Fibroblast of lung (primary cell): ENCODE data around the gene PIM1. TPM values are rescaled to one million over a fixed set of nuclear protein-coding genes. Genes with fewer than 3 reads are reported as not detected.

Experiments
- DNase-seq, 2 donors: peaks; one replicate each; pipeline versions ENCODE4 v3.0.0 to v3.0.0-alpha.2; 2010; ENCODE audit warnings: low read depth in 2 of 2
- H2AFZ ChIP-seq: 2 replicates; pipeline ENCODE4 v1.5.1; 2012; ENCODE audit warnings: low read length, control low read depth, inconsistent platforms
- H3K27ac ChIP-seq: 2 replicates; pipeline ENCODE4 v1.5.1; 2011; ENCODE audit warnings: low read length, control low read depth; ENCODE audit not compliant: insufficient read depth
- H3K27me3 ChIP-seq: 2 replicates; pipeline ENCODE4 v1.5.1; 2011; ENCODE audit warnings: mild to moderate bottlenecking, low read length; ENCODE audit not compliant: control insufficient read depth, insufficient read depth
- H3K36me3 ChIP-seq: 2 replicates; pipeline ENCODE4 v1.5.1; 2011; ENCODE audit warnings: low read length; ENCODE audit not compliant: control insufficient read depth, insufficient read depth
- H3K4me1 ChIP-seq: 2 replicates; pipeline ENCODE4 v1.5.1; 2011; ENCODE audit warnings: low read length; ENCODE audit not compliant: control insufficient read depth, insufficient read depth; ENCODE audit errors: extremely low read depth
- H3K4me2 ChIP-seq: 2 replicates; pipeline ENCODE4 v1.5.1; 2011; ENCODE audit warnings: low read length, control low read depth; ENCODE audit not compliant: insufficient read depth; ENCODE audit errors: extremely low read depth
- H3K4me3 ChIP-seq, 4 experiments: fragments of 200-600 bp in 1 of 4; sonication (generic) in 1 of 4; replicated peaks in 1 of 4; 2 replicates each; pipeline ENCODE4 v1.5.1; 2011 to 2016; ENCODE audit warnings: low read length in 4 of 4, low read depth in 3 of 4, mild to moderate bottlenecking in 3 of 4, control low read depth in 2 of 4, inconsistent platforms in 1 of 4, mixed read lengths in 1 of 4; ENCODE audit not compliant: insufficient read depth in 1 of 4; ENCODE audit errors: control extremely low read depth in 1 of 4
- H3K79me2 ChIP-seq: 2 replicates; pipeline ENCODE4 v1.5.1; 2012; ENCODE audit warnings: mild to moderate bottlenecking, low read length, inconsistent platforms; ENCODE audit not compliant: control insufficient read depth, insufficient read depth
- H3K9ac ChIP-seq: 2 replicates; pipeline ENCODE4 v1.5.1; 2011; ENCODE audit warnings: mild to moderate bottlenecking, low read length, control low read depth; ENCODE audit not compliant: insufficient read depth
- H3K9me3 ChIP-seq: 2 replicates; pipeline ENCODE4 v1.5.1; 2012; ENCODE audit warnings: low read depth, low read length; ENCODE audit not compliant: control insufficient read depth, insufficient read depth
- H4K20me1 ChIP-seq: 2 replicates; pipeline ENCODE4 v1.5.1; 2011; ENCODE audit warnings: low read length; ENCODE audit not compliant: control insufficient read depth, insufficient read depth; ENCODE audit errors: extremely low read depth
- EZH2 ChIP-seq: IDR thresholded peaks from 2 replicates; pipeline ENCODE4 v1.5.1; 2012; ENCODE audit warnings: low read length, control low read depth, mild to moderate bottlenecking; ENCODE audit errors: missing control alignments
- polyA plus RNA-seq, 2 donors: library from polyadenylated mRNA; depleted of rRNA in 1 of 2; stranded (reverse) in 1 of 2; unstranded in 1 of 2; fragments of >200 nt; gene quantifications; 2 replicates each; pipeline ENCODE4 v1.2.1, GENCODE V29; 2011 to 2012; ENCODE audit warnings: missing spikeins in 1 of 2
- total RNA-seq: library from RNA; depleted of rRNA; stranded (reverse); fragments of >200 nt; gene quantifications from 2 replicates; pipeline ENCODE4 v1.2.1, GENCODE V29; 2014
- TF ChIP-seq, protein P1 (sequence below), 2 donors: IDR thresholded peaks in 1 of 2; conservative IDR thresholded peaks in 1 of 2; 1 replicate in 1 of 2; 2 replicates in 1 of 2; pipeline ENCODE4 v1.5.1; 2011 to 2012; ENCODE audit warnings: low read length in 2 of 2, control low read depth in 1 of 2, inconsistent platforms in 1 of 2, low read depth in 1 of 2, mild to moderate bottlenecking in 1 of 2

PIM1 gene
- total and polyA plus RNA-seq, 2 donors (not counting 1 experiment from before 2014, with no cell fraction given): 13.8 to 22.8 TPM

DNA sequence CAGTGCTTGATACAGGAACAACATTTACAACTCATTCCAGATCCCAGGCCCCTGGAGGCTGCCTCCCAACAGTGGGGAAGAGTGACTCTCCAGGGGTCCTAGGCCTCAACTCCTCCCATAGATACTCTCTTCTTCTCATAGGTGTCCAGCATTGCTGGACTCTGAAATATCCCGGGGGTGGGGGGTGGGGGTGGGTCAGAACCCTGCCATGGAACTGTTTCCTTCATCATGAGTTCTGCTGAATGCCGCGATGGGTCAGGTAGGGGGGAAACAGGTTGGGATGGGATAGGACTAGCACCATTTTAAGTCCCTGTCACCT, 4.2 kb downstream of the PIM1 start:
- Histone ChIP-seq H3K79me2 (peaks cover 20% of the 10 kb centered on the region), H3K36me3 (peaks cover 15% of the 10 kb centered on the region), H3K4me3 (no peak overlapping the region), H3K4me1 (no peaks in the 10 kb centered on the region), H3K27ac (no peak overlapping the region), H3K9ac (no peak overlapping the region), H3K27me3 (no peaks in the 10 kb centered on the region), H2AFZ (no peak overlapping the region), H3K4me2 (no peak overlapping the region), H4K20me1 (no peaks in the 10 kb centered on the region), H3K9me3 (no peaks in the 10 kb centered on the region)
- TF ChIP-seq, protein P1, sequence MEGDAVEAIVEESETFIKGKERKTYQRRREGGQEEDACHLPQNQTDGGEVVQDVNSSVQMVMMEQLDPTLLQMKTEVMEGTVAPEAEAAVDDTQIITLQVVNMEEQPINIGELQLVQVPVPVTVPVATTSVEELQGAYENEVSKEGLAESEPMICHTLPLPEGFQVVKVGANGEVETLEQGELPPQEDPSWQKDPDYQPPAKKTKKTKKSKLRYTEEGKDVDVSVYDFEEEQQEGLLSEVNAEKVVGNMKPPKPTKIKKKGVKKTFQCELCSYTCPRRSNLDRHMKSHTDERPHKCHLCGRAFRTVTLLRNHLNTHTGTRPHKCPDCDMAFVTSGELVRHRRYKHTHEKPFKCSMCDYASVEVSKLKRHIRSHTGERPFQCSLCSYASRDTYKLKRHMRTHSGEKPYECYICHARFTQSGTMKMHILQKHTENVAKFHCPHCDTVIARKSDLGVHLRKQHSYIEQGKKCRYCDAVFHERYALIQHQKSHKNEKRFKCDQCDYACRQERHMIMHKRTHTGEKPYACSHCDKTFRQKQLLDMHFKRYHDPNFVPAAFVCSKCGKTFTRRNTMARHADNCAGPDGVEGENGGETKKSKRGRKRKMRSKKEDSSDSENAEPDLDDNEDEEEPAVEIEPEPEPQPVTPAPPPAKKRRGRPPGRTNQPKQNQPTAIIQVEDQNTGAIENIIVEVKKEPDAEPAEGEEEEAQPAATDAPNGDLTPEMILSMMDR (conservative IDR thresholded peaks at IDR 0.05 in 1 of 2, IDR thresholded peaks at IDR 0.05 in 1 of 2; ENCODE audit: low read depth in 1 of 2, low read length in 2 of 2): no peak
- TF ChIP-seq EZH2: no peak
- DNase-seq: no peak

DNA sequence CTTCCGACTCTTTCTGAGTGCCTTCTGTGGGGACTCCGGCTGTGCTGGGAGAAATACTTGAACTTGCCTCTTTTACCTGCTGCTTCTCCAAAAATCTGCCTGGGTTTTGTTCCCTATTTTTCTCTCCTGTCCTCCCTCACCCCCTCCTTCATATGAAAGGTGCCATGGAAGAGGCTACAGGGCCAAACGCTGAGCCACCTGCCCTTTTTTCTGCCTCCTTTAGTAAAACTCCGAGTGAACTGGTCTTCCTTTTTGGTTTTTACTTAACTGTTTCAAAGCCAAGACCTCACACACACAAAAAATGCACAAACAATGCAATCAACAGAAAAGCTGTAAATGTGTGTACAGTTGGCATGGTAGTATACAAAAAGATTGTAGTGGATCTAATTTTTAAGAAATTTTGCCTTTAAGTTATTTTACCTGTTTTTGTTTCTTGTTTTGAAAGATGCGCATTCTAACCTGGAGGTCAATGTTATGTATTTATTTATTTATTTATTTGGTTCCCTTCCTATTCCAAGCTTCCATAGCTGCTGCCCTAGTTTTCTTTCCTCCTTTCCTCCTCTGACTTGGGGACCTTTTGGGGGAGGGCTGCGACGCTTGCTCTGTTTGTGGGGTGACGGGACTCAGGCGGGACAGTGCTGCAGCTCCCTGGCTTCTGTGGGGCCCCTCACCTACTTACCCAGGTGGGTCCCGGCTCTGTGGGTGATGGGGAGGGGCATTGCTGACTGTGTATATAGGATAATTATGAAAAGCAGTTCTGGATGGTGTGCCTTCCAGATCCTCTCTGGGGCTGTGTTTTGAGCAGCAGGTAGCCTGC, 4.8 kb downstream of the PIM1 start:
- no peak for TF ChIP-seq EZH2
- TF ChIP-seq, protein P1 (conservative IDR thresholded peaks at IDR 0.05 in 1 of 2, IDR thresholded peaks at IDR 0.05 in 1 of 2; ENCODE audit: low read depth in 1 of 2, low read length in 2 of 2): no peak
- Histone ChIP-seq H3K27ac (no peak overlapping the region), H3K36me3 (peaks cover 15% of the 10 kb centered on the region), H4K20me1 (no peaks in the 10 kb centered on the region), H3K9ac (no peak overlapping the region), H3K4me3 (no peak overlapping the region), H3K4me2 (no peak overlapping the region), H3K9me3 (no peaks in the 10 kb centered on the region), H3K27me3 (no peaks in the 10 kb centered on the region), H3K79me2 (peaks cover 20% of the 10 kb centered on the region), H2AFZ (no peak overlapping the region), H3K4me1 (no peaks in the 10 kb centered on the region)
- no peak for DNase-seq

DNA sequence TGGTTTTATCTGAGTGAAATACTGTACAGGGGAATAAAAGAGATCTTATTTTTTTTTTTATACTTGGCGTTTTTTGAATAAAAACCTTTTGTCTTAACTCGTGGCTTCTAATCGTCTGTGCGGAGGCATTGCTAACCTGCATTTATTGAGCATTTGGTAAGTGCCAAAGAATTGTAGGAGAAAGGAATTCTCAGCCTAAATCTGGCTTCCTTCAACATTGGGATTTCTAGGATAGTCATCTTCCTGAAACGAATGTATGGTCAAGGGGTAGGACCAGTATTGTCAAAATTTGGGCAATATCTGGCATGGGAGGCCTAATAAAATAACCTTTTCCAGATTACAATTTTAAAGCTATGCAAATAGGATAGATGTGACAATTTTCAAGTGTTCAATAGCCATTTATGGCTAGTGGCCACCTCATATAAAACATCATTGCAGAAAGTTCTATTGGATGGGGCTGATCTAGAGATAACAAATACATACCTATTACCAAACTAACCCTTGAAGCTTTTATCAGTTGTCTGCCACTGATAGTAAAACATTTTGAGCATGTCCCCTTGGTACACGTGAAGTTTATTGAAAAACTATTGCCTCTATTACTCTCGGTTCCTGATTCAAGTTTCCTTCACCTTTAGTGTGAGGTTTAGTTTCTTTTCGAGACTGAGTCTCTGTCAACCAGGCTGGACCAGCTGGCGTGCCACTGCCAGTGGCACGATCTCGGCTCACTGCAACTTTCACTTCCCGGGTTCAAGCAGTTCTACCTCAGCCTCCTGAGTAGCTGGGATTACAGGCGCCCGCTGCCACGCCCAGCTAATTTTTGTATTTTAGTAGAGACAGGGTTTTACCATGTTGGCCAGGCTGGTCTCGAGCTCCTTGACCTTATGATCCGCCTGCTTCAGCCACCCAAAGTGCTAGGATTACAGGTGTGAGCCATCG, 5.6 kb downstream of the PIM1 start:
- Histone ChIP-seq H4K20me1 (no peaks in the 10 kb centered on the region), H3K9ac (no peak overlapping the region), H3K9me3 (no peaks in the 10 kb centered on the region), H3K36me3 (peaks cover 15% of the 10 kb centered on the region), H3K4me1 (no peaks in the 10 kb centered on the region), H3K79me2 (peaks cover 14% of the 10 kb centered on the region), H3K4me3 (no peak overlapping the region), H3K27me3 (no peaks in the 10 kb centered on the region), H3K4me2 (no peak overlapping the region), H3K27ac (no peak overlapping the region), H2AFZ (no peak overlapping the region)
- TF ChIP-seq, protein P1 (conservative IDR thresholded peaks at IDR 0.05 in 1 of 2, IDR thresholded peaks at IDR 0.05 in 1 of 2; ENCODE audit: low read depth in 1 of 2, low read length in 2 of 2): no peak
- TF ChIP-seq EZH2: no peak
- DNase-seq: no peak
